Uterus (tissue), 4 donors: ENCODE data around the gene SHISAL2A. TPM values are rescaled to one million over a fixed set of nuclear protein-coding genes. Genes with fewer than 3 reads are reported as not detected.

Experiments used
- DNase-seq, 2 donors: peaks; one replicate each; pipeline ENCODE4 v3.0.0-alpha.2; 2019 to 2020
- H3K27ac ChIP-seq, 2 donors: fragments of 200-600 bp; sonication (generic); 1 replicate in 1 of 2; 2 replicates in 1 of 2; pipeline ENCODE4 v1.5.1; 2016 to 2018
- H3K27me3 ChIP-seq, 2 donors: fragments of 200-600 bp; sonication (generic); one replicate each; pipeline ENCODE4 v1.5.1; 2018 to 2019; ENCODE audit warnings: control low read depth in 1 of 2
- H3K36me3 ChIP-seq, 2 donors: fragments of 200-600 bp; sonication (generic); one replicate each; pipeline ENCODE4 v1.5.1; 2019; ENCODE audit warnings: control low read depth in 1 of 2
- H3K4me1 ChIP-seq, 2 donors: fragments of 200-600 bp; sonication (generic); one replicate each; pipeline ENCODE4 v1.5.1; 2018 to 2019; ENCODE audit warnings: control low read depth in 1 of 2
- H3K4me3 ChIP-seq, 2 donors: fragments of 200-600 bp; sonication (generic); 1 replicate in 1 of 2; 2 replicates in 1 of 2; pipeline ENCODE4 v1.5.1; 2018 to 2019; ENCODE audit warnings: mild to moderate bottlenecking in 1 of 2
- H3K9me3 ChIP-seq, 2 donors: fragments of 200-600 bp; sonication (generic); one replicate each; pipeline ENCODE4 v1.5.1; 2019; ENCODE audit warnings: control low read depth in 1 of 2
- POLR2A ChIP-seq, 2 donors: fragments of 450-650 bp; IDR thresholded peaks; one replicate each; pipeline ENCODE4 v1.6.1; 2016; ENCODE audit warnings: antibody characterized with exemption in 2 of 2, mild to moderate bottlenecking in 1 of 2, moderate library complexity in 1 of 2
- intact Hi-C: fragments of 100-400 bp; cut with DNase I; formaldehyde crosslinking; loops from one replicate; pipeline ENCODE4 v1.15.1; 2023; ENCODE audit warnings: low total_unique reads
- total RNA-seq, 4 donors: library from RNA; depleted of rRNA in 3 of 4; stranded (reverse); fragments of >200 nt in 3 of 4; gene quantifications; one replicate each; pipeline versions ENCODE4 v1.1.0 to v1.2.4, GENCODE V29; 2014 to 2023
- TF ChIP-seq, protein P1 (sequence below), 4 experiments: fragments of 200-600 bp in 2 of 4; fragments of 450-650 bp in 2 of 4; sonication (generic) in 2 of 4; IDR thresholded peaks; one replicate each; pipeline ENCODE4 v1.5.1; 2016 to 2019; ENCODE audit warnings: antibody characterized with exemption in 4 of 4, mild to moderate bottlenecking in 2 of 4, moderate library complexity in 1 of 4
- donor health status: DM: yes; HTN: yes; CAD: no.

Gene SHISAL2A
- total RNA-seq, 4 donors from 2014 or later, result 0.28 to 0.49 TPM; not detected in 2

DNA sequence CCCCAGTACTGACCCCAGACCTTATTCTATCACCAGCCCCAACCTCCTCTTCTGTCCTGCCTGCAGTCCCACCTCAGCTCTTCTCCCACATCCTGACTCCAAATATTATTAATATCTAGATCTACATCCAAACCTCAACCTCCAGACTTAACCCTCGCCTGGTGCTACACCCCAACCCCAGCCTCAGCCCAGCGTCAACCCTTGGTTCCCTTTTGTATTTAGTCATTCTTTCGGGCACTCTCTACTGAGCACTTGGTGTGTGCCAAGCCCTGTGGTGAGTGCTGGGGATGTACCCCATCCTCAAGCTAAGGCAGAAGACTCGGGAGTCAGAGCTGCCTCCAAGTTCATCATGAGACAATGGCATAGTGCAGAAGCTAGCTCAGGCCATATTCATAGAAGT, 1.1 kb downstream of the SHISAL2A start:
- Histone ChIP-seq H3K36me3 (no peaks in the 10 kb centered on the region), H3K27me3 (peaks cover 0 to 5% of the 10 kb centered on the region in 2 donors), H3K9me3 (no peaks in the 10 kb centered on the region), H3K4me3 (no peak overlapping the region), H3K27ac (no peak overlapping the region), H3K4me1 (peaks cover 0 to 4% of the 10 kb centered on the region in 2 donors)
- no peak for DNase-seq
- intact Hi-C loops, result no loop called here
- TF ChIP-seq, protein P1, sequence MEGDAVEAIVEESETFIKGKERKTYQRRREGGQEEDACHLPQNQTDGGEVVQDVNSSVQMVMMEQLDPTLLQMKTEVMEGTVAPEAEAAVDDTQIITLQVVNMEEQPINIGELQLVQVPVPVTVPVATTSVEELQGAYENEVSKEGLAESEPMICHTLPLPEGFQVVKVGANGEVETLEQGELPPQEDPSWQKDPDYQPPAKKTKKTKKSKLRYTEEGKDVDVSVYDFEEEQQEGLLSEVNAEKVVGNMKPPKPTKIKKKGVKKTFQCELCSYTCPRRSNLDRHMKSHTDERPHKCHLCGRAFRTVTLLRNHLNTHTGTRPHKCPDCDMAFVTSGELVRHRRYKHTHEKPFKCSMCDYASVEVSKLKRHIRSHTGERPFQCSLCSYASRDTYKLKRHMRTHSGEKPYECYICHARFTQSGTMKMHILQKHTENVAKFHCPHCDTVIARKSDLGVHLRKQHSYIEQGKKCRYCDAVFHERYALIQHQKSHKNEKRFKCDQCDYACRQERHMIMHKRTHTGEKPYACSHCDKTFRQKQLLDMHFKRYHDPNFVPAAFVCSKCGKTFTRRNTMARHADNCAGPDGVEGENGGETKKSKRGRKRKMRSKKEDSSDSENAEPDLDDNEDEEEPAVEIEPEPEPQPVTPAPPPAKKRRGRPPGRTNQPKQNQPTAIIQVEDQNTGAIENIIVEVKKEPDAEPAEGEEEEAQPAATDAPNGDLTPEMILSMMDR (IDR thresholded peaks at IDR 0.05), result no peak
- TF ChIP-seq POLR2A (IDR thresholded peaks at IDR 0.05), result no peak

DNA sequence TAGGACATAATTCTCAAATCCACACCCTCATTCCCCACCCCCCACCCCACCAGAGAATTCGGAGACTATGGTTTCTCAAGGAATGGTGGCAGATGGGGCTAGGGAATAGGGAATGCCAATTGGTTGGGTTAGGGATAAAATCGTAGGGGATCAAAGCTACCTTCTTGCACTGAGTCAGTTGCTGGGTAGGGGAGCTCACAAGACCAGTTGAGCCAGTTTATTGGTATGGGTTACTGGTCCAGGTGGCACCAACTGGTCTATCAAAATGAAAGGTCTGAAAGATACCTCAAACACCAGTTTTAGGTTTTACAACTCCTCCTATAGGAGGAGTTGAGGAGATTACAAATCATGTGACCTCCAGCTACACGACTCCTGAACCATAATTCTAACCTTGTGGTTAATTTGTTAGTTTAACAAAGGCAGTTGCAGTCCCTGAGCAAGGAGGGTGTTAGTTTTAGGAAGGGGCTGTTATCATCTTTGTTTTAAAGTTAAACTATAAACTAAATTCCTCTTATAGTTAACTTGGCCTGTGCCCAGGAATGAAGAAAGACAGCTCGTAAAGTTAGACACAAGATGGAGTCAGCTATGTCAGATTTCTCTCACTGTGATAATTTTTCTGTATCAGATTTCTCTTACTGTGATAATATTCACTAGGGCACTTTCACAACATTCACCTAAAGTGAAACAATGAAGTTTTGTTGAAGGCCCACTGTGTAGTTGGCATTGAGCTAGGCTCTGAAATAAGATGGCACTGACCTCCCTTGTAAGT, 2.5 kb downstream of the SHISAL2A start:
- Histone ChIP-seq H3K27ac (no peak overlapping the region), H3K4me3 (no peak overlapping the region), H3K36me3 (no peaks in the 10 kb centered on the region), H3K27me3 (peaks cover 0 to 5% of the 10 kb centered on the region in 2 donors), H3K4me1 (peaks cover 0 to 4% of the 10 kb centered on the region in 2 donors), H3K9me3 (no peaks in the 10 kb centered on the region)
- DNase-seq, result no peak
- intact Hi-C loops, result no loop called here
- TF ChIP-seq, protein P1 (IDR thresholded peaks at IDR 0.05), result no peak
- TF ChIP-seq POLR2A (IDR thresholded peaks at IDR 0.05), result no peak

DNA sequence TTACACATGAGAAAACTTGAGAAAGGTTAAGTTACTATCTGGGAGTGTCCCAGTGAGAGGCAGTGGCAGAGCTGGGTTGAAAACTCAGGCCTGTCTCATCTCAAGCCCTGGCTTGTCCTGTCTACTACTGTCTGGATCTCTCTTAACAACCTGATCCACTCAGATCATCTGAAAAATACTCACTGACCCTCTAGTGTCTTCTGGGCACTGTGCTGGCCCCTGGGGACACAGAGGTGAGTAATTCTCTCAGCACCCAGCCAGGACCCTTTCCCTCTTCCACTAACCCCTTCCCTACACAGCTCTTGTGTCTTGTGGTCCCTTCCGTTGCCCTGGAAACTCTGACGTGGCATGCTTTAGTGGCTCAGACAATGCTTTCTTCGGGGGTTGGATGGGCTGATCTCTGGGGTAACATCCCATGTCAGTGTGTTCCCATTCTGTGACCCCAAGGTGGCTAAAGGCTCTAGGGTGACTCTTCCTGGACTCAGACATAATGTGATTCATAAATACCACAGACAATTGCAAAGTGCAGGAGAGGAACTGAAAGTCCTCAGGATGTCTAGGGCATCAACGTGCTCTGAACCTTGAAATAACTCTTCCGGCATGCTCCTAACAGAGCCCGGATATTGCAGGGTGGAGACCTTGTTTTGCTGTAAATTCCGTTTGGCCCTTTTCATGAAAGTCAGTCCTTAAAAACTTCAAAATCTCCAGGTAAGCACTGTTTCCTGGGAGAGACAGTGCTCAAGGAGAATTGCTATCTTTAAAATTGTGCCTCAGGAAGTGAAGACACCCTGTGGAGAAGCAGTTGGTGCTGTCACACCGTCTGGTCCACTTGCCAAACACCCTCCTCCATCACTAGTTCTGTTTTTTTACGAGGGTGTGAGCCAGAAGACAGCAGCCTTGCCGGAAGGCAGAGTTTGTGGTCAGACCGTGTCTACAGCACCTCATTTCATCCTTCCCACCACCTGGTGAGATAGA, 4.0 kb downstream of the SHISAL2A start:
- no peak for DNase-seq
- intact Hi-C loops, result no loop called here
- H3K36me3 ChIP-seq, result no peaks in the 10 kb centered on the region

DNA sequence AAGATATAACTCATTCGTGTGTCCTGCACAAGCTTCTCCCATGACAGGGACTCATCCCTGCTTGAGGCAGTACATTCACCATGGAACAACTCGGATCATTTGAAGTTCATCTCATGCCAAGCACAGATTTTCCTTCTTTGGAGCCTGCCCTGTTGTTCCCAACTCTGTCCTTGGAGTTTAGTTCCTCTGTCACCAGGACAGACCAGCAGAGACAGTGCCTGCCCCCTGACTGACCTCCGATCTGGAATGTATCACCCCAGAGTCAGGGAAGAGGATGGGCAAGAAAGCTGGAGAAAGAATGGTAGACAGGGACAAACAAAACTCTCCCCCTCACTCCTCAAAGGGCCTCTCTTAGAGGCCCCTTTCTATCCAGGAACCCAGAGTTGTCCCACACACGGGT, 5.0 kb downstream of the SHISAL2A start:
- H3K4me3 ChIP-seq, result no peak overlapping the region
- H3K4me1 ChIP-seq, result peaks cover 0 to under 1% of the 10 kb centered on the region in 2 donors
- TF ChIP-seq, protein P1 (IDR thresholded peaks at IDR 0.05), result no peak
- no peak for TF ChIP-seq POLR2A (IDR thresholded peaks at IDR 0.05)
- DNase-seq, result no peak
- no peak overlapping the region for H3K27ac ChIP-seq
- H3K36me3 ChIP-seq, result no peaks in the 10 kb centered on the region
- H3K9me3 ChIP-seq, result no peaks in the 10 kb centered on the region
- intact Hi-C loops, result no loop called here
- peaks cover 0 to under 1% of the 10 kb centered on the region in 2 donors for H3K27me3 ChIP-seq

More for the DNA sequence above, 4.0 kb downstream of the SHISAL2A start:
- no peak for TF ChIP-seq POLR2A (IDR thresholded peaks at IDR 0.05)
- TF ChIP-seq, protein P1 (IDR thresholded peaks at IDR 0.05), result no peak
- Histone ChIP-seq H3K27me3 (peaks cover 0 to 5% of the 10 kb centered on the region in 2 donors), H3K4me3 (no peak overlapping the region), H3K27ac (no peak overlapping the region), H3K4me1 (peaks cover 0 to 4% of the 10 kb centered on the region in 2 donors), H3K9me3 (no peaks in the 10 kb centered on the region)
